ENCODE results near the gene SLC66A2. TPM values are rescaled to one million over a fixed set of nuclear protein-coding genes. Genes with fewer than 3 reads are reported as not detected.

The SLC66A2 gene
- total RNA-seq, 4 donors from 2014 or later: 30.4 to 49.6 (median 35.1) TPM

DNA sequence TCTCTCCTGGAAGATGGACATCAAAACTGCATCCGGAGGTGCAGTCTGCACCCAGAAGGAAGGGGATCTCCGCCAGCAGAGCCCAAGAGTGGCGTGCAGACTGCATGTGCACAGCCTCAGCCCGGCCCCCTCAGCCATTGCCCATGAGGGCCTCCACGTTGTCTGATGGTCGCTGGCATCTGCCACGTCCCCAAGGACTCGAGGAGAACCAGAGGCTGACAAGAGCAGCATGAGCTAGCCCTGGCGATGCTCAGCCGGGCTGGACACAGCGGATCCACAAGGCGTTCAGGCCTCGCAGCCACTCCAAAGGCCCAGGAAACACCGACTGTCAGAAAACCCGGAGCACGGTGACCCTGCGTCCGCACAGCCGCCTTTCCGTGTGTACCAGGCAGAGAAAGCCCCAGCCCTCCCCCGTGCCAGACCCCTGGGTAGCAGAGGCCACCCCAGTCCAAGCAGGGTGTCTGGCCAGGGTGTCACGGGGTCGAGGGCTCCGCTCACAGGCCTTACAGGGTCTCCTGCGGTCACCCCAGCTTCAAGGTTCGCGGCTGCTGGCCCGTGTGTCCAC lies 48.3 kb downstream of the SLC66A2 start:
- no peaks in the 10 kb centered on the region for H3K27me3 ChIP-seq
- DNase-seq: no peak
- peaks cover 0 to 21% (median 3%) of the 10 kb centered on the region in 3 donors for H3K4me1 ChIP-seq
- 99 to 100% methylated on average over 3 to 12 of the region's 28 CpGs for WGBS, 2 donors
- H3K36me3 ChIP-seq: peaks cover 9 to 56% (median 14%) of the 10 kb centered on the region in 3 donors
- no peak overlapping the region for H3K27ac ChIP-seq
- intact Hi-C loops (cut with DNase I): no loop called here
- peaks cover 0 to 36% (median 18%) of the 10 kb centered on the region in 3 donors for H3K9me3 ChIP-seq
- H3K4me3 ChIP-seq: no peak overlapping the region
- no peak for TF ChIP-seq POLR2A (IDR thresholded peaks at IDR 0.05)

DNA sequence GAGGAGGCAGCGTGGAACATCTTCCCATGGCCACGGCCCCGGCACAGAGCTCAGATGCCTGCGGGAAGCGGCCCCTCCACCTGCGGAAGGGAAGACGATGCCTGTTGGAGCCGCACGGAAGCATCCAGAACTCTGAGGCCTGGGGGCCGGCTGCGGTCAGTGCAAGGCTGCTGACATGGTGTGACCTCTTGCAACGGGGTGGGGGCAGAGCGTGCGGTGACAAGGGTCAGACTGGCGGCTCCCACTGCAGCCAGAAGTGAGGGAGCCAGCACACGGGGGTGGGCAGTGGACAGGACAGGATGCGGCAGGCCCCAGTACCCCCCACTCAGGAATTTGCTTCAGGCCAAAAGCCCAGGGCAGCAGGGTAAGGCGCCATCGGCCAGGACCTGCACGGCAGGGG lies 48.8 kb downstream of the SLC66A2 start:
- DNase-seq: no peak
- H3K9me3 ChIP-seq: peaks cover 0 to 41% (median 23%) of the 10 kb centered on the region in 3 donors

DNA sequence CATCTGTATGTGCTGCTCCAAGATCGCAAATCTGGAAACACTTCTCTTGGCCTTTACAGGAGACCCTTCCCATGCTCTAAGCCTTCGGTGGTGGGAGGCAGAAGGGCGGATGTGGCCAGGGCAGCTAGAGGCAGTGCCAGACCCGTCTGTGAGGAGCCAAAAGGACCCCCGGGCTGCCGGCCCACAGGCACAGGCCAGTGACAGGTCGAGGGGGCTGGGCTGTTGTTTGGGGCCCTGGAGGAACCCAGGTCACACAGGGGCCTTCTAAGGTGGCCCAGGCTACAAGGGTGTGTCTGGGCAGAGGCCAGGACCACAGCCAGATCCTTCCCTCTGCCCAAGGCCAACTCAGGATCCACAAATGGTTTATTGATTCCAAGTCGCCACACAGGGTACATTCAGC lies 49.4 kb downstream of the SLC66A2 start:
- TF ChIP-seq POLR2A (IDR thresholded peaks at IDR 0.05): no peak
- TF ChIP-seq, protein P1, sequence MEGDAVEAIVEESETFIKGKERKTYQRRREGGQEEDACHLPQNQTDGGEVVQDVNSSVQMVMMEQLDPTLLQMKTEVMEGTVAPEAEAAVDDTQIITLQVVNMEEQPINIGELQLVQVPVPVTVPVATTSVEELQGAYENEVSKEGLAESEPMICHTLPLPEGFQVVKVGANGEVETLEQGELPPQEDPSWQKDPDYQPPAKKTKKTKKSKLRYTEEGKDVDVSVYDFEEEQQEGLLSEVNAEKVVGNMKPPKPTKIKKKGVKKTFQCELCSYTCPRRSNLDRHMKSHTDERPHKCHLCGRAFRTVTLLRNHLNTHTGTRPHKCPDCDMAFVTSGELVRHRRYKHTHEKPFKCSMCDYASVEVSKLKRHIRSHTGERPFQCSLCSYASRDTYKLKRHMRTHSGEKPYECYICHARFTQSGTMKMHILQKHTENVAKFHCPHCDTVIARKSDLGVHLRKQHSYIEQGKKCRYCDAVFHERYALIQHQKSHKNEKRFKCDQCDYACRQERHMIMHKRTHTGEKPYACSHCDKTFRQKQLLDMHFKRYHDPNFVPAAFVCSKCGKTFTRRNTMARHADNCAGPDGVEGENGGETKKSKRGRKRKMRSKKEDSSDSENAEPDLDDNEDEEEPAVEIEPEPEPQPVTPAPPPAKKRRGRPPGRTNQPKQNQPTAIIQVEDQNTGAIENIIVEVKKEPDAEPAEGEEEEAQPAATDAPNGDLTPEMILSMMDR (IDR thresholded peaks at IDR 0.05): no peak
- DNase-seq: no peak

More for the DNA sequence above, 48.8 kb downstream of the SLC66A2 start:
- Histone ChIP-seq H3K36me3 (peaks cover 9 to 51% (median 14%) of the 10 kb centered on the region in 3 donors), H3K4me1 (peaks cover 0 to 21% (median 3%) of the 10 kb centered on the region in 3 donors), H3K27me3 (no peaks in the 10 kb centered on the region), H3K27ac (no peak overlapping the region), H3K4me3 (no peak overlapping the region)
- intact Hi-C loops (cut with DNase I): no loop called here
- WGBS, 2 donors: 94 to 95% methylated on average over 5 to 16 of the region's 20 CpGs
- TF ChIP-seq, protein P1 (IDR thresholded peaks at IDR 0.05): no peak
- TF ChIP-seq POLR2A (IDR thresholded peaks at IDR 0.05): no peak

DNA sequence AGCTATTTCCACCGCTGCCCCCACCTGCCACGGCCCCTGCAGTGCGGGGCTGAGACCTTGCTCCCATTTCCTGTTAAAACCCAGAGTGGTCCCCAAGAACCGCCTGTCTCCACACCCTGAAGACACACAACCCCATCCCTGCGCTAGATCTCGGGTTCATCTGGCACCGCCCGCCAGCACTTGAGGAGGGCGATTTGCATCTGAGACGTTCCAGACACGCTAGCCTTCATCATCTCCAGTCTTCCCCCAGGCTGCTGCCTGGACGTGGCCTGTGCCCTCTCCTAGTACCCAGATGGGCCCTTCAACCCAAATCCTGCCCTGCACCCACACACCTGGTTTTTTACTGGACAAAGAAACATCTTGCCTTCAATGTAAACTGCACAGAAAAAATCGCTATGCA lies 49.8 kb downstream of the SLC66A2 start:
- intact Hi-C loops (cut with DNase I): no loop called here

More for the DNA sequence above, 49.4 kb downstream of the SLC66A2 start:
- Histone ChIP-seq H3K27ac (no peak overlapping the region), H3K4me1 (peaks cover 0 to 21% (median 3%) of the 10 kb centered on the region in 3 donors), H3K9me3 (peaks cover 0 to 47% (median 28%) of the 10 kb centered on the region in 3 donors), H3K4me3 (no peak overlapping the region), H3K27me3 (no peaks in the 10 kb centered on the region), H3K36me3 (peaks cover 9 to 47% (median 14%) of the 10 kb centered on the region in 3 donors)
- 92 to 100% methylated on average over 1 to 8 of the region's 8 CpGs for WGBS, 2 donors
- intact Hi-C loops (cut with DNase I): no loop called here

DNA sequence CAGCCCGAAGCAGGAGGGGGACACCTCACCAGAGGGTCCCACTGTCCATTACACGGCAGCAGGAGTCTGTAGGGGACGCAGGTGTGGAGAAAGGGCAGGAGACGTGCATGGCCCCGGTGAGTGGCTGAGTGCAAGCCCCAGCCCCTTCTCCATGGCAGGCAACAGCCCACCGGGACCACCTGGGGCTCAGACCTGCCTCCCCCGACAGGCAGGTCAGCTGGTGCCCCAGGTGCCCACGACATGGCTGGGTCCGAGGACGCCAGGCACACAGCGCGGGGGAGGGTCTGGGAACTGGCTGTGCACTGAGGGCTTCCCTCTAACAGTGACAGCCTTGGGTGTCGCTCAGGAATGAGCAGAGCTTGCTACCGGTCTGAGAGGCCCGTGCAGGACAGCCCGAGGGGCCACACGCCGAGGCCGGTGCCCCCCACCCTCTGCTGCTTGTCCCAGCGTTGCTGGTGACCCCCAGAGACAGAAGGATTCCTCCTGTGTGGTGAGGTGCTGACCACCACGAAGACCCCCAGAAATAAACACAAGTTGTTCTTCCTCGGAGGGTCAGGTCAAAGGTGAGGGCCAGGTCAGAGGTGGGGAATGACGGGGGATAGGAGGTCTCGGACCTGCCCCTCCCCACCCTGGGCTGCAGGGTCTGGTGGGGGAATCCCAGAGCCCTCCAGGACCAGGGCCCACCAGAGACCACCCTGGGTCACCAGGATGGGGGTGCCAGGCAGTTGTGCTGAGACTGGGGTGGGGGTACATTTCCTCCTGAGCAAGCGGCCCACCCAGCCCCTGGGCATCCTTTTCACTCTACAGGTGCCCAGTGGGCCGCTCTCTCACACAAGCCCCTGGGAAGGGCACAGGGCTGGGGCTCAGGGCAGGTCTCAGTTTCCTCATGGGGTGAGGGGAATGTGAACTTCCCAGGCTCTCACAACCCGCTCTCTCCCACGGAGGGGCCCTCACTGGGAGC lies 50.6 kb downstream of the SLC66A2 start:
- TF ChIP-seq POLR2A (IDR thresholded peaks at IDR 0.05): no peak
- TF ChIP-seq, protein P1 (IDR thresholded peaks at IDR 0.05): no peak
- H3K9me3 ChIP-seq: peaks cover 1 to 58% (median 39%) of the 10 kb centered on the region in 3 donors
- no peak overlapping the region for H3K27ac ChIP-seq
- H3K27me3 ChIP-seq: no peaks in the 10 kb centered on the region
- WGBS, 2 donors: 93 to 98% methylated on average over 7 to 11 of the region's 28 CpGs
- peaks cover 9 to 47% (median 14%) of the 10 kb centered on the region in 3 donors for H3K36me3 ChIP-seq
- intact Hi-C loops (cut with DNase I): no loop called here
- H3K4me1 ChIP-seq: peaks cover 0 to 18% (median 3%) of the 10 kb centered on the region in 3 donors
- H3K4me3 ChIP-seq: no peak overlapping the region
- DNase-seq: no peak

More for the DNA sequence above, 49.8 kb downstream of the SLC66A2 start:
- H3K27ac ChIP-seq: no peak overlapping the region
- no peak overlapping the region for H3K4me3 ChIP-seq
- H3K27me3 ChIP-seq: no peaks in the 10 kb centered on the region
- peaks cover 0 to 51% (median 32%) of the 10 kb centered on the region in 3 donors for H3K9me3 ChIP-seq
- H3K36me3 ChIP-seq: peaks cover 9 to 47% (median 14%) of the 10 kb centered on the region in 3 donors
- no peak for TF ChIP-seq POLR2A (IDR thresholded peaks at IDR 0.05)
- TF ChIP-seq, protein P1 (IDR thresholded peaks at IDR 0.05): no peak
- 96% methylated on average over 10 to 11 of the region's 13 CpGs for WGBS, 2 donors
- DNase-seq: no peak
- peaks cover 0 to 21% (median 3%) of the 10 kb centered on the region in 3 donors for H3K4me1 ChIP-seq
